GM19463 (cell line): ENCODE data around the gene IFI6.
"Not testable (repeated sequence)": the region's sequence is repeated elsewhere in the genome, so short reads cannot be mapped to it uniquely, and the experiment has no call there.

Experiments
- ATAC-seq: cut with Tn5 transposase; IDR thresholded peaks from one replicate; pipeline ENCODE4 v1.9.1; 2021; ENCODE audit warnings: mild to moderate bottlenecking, moderate library complexity; ENCODE audit not compliant: unreplicated experiment

IFI6 gene, protein sequence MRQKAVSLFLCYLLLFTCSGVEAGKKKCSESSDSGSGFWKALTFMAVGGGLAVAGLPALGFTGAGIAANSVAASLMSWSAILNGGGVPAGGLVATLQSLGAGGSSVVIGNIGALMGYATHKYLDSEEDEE

DNA sequence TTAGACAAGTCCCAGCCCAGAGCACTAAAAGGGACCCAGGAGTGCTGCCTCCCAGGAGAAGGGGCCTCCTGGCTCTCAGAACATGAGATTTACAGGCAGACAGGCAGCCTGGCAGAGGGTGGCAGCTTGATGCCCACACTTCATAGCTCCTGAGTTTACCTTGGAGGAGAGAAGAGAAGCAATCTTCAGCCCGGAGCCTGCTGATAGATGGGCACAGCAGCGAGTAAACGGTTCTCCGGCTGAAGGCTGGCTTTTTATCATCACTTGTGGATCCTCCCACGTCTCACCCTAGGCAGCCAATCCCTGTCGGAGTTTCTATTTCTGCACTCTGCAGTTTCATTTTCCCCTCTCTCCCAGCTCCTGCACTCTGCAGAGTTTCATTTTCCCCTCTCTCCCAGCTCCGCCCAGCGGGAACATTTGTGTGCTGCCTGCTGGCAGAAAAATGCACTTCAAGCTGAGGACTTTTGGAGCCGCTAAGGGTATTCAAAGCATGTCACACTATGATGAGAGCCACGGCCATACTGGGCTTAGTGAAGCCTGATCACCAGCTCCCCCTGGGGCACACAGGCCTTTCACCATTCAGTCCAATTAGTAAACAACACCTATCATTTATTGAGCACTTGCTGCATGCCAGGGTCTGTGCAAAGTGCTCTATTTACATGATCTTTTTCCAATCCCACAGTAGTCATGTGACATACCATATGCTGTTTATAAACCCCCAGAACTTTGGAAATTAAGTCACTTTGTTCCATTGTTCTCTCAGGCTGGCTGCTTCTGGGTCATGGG lies at the start of gene IFI6:
Gene IFI6, minus strand, starts transcription at position 229 of the 786 bp plus-strand sequence. CDS start 2,878 bp downstream, outside the sequence.
- peak; percentile 88 for ATAC-seq

DNA sequence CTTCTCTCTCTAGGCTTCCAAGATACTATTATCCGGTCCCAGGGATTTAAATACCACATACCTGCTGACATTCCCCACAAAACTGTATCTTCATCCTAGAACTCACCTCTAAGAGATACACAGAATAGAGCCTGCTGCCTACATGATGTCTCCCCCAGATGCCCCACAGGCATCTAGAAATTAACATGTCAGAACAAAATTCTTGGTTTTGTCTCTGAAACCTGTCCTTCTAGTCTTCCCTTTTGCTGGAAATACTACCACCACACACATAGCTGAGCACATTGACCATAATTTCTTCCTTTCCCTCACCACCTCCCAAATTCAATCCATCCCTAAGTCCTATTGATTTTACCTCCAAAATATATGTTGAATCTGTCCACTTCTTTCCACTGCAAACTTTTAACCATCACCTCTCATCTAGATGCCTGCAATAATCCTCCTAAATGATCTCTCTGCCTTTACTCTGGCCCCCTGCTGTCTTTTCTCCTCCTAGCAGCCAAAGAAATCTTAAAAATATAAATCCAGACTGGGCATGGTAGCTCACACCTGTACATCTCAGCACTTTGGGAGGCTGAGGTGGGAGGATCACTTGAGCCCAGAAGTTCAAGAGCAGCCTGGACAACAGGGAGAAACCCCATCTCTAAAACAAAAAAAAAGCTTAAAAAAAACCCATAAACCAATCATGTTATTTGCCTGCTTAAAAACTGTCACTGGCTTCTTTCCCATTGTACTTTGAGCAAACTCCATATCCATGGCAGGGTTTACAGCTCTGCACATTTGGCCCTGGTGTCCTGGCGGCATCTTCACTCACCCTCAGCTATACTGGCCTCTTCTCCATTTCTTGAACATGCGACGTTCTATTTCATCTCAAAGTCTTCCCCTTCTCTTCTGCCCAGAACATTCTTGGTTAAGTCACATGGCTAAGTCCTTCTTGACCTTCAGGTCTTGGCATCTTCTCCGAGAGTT lies 47.6 kb upstream of the IFI6 start:
- ATAC-seq = no peak

DNA sequence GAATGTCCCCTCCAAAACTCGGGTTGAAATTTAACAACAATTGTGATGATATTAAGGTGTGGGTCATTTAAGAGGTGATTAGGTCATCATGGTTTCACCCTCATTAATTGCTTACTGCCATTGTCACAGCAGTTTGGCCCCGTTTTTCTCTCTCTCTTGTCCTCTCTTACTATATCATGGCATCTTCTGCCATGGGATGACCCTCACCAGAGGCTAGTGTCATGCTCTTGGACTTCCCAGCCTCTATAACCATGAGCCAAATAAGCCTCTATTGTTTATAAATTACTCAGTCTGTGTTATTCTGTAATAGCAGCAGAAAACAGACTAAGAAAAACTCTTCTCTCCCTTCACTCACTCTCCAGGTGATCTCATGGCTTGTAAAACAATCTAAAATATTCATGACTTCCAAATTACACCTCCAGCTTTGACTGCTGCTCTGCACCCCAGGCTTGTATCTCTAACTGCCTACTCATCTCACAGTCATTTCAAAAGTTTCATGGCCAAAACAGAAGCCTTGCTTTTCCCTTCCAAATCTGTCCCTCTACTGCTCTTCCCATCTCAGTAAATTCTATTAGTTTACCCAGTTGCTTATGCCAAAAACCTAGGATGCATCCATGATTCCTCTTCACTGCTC lies 44.4 kb upstream of the IFI6 start:
- ATAC-seq = no peak

DNA sequence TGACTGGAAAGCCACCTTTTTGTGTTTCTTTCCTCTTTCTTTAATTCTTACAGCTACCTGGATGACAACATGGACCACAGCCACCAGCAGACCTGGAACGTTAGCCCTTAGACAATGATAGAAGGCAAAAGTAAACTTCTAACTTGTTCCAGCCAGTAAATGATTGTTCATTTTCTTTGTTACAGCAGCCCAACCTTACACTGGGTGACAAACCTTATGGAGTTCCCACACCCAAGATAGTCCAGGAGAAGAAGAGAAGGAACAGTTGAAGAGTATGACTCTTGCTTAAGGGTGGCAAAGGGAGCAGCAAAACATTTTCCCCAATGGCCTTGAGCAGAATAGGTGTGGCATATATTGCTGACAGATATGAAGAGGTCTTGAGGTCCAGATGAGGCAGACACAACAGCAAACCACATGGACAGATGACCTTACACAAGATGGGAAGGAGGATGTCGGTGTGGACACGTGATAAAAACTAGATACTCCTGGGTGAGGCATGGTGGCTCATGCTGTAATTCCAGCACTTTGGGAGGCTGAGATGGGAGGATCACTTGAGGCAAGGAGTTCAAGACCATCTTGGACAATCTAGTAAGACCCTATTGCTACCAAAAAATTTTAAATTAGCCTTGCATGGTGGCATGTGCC lies 42.0 kb upstream of the IFI6 start:
- no peak for ATAC-seq

DNA sequence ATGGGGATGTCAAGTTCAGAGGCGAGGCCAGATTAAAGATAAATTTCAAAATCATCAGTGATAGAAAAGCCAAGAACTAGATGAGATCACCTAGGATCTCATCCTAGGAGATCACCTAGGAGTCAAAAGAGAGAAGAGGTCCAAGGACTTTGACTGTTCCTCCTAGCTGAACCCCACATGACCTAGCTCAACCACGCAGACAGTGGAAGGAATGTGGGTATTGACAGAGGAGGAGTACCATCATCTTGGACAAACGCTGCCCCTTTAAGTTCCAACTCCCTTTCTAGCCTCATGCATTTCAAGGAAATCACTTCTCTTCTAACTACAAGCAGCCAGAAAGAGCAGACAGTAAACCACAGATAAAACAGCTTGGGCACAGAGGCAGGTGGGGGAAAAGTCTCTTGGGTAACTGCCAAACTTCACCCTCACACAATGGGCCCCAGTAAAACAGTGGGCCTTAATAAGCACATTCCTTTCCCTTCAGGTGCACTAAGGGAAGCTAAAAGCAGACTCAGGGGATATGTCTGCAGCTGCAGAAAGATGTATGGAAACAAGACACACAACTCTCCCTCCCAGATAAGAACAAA lies 41.2 kb upstream of the IFI6 start:
- no peak for ATAC-seq

DNA sequence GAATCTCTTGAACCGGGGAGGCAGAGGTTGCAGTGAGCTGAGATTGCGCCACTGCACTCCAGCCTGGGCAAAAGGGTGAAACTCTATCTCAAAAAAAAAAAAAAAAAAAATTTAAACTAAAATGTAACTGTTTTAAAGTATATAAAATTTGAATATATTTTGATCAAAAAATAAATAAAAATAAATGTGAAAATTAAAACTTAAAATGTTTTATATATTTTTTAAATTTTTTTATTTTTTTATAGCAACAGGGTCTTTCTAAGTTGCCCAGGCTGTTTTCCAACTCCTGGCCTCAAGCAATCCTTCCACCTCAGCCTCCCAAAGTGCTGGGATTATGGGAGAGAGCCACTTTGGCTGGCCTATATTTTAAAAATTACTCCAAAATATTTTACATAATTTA lies 38.6 kb upstream of the IFI6 start:
- no peak for ATAC-seq

DNA sequence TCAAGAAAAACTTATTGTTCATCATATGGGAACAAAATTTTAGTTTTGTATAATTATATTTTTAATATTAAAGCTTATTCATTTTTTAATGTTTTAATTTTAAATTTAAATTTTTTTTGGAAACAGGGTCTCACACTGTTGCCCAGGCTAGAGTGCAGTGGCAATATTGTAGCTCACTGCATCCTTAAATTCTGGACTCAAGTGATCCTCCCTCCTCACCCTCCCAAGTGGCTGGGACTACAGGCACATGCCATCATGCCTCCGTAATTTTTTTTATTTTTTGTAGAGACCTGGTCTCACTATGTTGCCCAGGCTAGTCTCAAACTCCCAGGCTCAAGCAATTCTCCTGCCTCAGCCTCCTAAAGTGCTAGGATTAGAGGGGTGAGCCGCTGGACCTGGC lies 33.6 kb upstream of the IFI6 start:
- ATAC-seq = no peak

DNA sequence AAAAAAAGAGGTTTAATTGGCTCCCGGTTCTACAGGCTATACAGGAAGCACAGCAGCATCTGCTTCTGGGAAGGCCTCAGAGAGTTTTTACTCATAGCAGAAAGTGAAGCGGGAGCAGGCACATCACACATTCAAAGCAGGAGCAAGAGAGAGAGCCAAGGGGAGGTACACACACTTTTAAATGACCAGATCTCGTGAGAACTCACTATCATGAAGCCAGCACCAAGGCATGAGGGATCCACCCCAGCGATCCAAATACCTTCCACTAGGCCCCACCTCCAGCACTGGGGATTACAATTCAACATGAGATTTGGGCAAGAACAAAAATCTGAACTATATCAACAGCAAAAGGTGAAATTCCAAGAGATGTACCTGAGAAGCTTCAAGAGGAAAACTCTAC lies 33.0 kb upstream of the IFI6 start:
- ATAC-seq = no peak

DNA sequence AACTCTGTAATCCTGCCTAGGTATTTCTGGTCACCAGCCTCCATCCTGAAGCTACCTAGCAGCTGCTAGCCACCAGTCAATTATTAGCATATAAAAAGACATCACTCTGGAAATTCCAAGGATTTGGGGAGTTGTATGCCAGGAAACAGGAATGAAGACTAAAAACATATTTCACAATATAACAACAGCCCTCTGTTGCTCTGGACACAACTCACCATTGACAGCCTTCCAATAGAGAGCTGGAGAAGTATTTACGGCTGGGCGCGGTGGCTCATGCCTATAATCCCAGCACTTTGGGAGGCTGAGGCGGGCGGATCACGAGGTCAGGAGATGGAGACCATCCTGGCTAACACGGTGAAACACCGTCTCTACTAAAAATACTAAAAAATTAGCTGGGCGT lies 24.8 kb upstream of the IFI6 start:
- not testable (repeated sequence) for ATAC-seq

DNA sequence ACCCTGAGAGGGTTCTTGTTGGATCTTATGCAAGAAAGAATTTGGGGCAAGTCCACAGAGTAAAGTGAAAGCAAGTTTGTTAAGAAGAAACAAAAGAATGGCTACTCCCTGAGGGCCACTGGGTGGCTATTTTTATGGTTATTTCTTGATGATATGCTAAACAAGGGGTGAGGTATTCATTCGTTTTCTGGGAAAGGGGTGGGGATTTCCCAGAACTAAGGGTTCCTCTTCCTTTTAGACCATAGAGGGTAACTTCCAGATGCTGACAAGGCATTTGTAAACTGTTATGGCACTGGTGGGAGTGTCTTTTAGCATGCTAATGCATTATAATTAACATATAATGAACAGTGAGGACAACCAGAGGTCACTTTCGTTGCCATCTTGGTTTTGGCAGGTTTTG lies 18.2 kb upstream of the IFI6 start:
- ATAC-seq = no peak

DNA sequence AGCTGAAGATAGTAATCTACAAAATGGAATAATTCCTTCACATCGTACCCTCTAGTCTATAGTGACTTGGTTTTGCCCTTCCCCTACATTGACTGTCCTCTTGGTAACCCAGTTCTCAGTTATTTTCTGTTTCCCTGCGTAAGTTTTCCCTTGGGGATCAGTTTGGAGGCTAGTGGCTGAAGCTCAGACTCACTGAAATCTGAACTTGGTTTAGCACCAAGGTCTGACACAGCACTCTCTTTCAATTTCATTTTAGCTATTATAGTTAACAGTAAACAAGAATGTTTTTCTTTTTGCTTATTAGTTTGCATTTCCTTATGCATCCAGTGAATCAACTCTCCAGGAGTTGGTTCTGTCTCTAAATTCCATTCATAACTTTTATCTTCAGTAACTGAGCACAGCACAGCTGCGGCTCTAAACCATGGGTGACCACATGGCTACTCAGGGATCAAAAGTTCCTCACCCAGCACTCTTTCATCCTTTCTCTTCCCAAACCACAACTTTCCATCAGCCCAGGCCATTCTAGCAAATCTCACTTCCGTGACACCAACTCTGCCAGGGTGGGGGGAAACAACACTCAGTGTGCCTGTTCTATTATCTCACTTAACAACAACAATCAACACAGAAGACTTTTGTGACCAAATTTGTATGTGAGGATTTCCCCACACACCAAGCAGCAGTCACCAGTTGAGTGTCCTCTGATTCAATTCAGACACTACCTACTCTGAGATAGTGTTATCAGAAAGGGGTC lies 17.6 kb upstream of the IFI6 start:
- ATAC-seq = no peak

DNA sequence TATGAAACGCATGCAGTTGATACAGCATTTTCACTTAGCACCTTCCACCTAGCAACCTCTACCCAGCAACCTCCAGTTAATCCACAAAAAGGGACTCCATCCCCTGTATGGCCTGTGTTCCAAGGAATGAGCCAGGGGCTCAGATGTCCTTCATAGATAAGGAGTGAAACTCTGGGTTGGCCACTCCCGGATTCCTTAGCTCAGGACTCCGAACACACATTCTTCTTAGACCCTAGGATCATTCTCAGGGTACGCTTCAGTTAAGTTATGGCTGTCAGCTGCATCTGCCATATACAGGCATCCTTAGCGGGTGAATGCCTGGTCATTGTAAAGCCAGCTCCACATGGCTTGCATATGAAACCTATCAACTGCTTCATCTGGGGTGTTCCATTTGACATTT lies 15.9 kb upstream of the IFI6 start:
- no peak for ATAC-seq

DNA sequence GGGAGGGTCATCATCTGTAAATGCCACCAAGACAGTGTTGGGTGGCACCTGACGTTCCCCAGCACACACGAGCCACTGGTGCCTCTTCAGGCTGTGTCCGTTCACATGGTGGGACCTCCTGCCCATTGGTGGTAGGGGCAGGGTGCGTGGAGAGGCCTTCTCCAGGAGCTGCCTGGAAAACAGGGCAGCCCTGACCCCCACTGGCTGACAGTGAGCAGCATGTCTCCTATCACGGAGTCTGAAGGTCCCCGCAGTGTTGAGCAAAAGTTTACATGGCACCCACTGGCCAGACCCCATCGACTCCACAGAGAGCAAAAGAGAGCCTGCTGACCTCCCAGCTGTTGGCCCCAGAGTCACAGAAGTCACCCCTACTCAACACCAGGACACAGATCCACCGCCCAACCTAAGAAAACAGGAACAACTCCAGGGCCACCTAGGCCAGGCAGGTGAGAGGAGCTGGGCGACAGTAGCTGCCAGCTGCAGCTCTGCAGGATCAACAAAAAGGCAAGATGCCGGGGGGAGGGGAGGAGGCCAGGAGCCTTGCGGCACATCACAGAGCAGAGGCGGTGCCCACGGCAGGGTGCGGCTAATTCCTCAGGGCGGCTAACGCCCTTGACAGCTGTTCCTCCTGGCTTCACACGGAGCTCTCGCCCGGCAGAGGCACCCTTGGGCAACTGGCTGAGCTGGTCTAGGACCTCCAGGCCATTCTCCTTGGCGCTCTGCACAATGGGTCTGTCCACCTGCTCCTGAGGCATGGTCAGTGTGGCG lies 14.4 kb upstream of the IFI6 start:
- no peak for ATAC-seq

DNA sequence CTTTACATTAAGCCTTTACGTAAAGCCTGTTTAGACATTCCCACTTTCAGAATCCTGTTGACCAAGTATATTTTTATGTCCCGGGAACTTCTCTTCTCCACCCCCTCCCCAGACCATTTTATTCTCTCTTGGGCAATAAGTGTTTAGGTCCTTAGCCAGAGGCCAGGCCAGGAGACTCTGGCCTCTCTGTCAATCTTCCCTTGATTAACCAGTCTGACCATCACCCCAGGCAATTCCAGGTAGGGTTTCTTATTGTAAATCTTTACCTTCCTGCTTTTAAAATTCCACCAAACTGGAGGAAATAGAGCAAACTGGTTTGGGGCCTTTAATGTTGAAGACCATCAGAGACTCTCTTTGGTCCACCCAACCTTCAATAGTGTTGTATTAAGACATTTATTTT lies 12.2 kb upstream of the IFI6 start:
- ATAC-seq = no peak

DNA sequence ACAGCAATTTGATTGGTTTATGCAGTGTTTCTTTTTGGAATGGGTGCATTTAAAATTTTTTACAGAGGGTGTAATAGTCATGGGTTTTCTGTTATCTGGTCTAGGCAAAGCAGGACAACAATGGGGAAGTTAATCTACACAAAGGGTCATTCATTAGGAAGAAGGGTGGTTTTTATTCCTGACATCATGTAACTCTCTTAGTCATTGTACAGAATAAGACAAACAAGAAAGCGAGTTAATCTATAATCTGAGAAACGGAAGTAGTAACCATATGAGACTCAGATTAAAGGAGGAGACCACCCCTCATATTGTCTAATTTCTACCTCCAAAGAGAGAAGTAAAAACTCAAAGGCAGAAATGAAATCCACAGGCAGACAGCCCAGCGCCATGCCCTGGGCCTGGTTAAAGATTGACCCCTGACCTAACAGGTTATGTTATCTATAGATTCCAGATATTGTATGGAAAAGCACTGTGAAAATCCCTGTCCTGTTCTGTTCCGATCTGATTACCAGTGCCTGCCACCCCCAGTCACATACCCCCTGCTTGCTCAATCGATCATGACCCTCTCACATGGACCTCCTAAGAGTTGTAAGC lies 10.5 kb upstream of the IFI6 start:
- no peak for ATAC-seq

DNA sequence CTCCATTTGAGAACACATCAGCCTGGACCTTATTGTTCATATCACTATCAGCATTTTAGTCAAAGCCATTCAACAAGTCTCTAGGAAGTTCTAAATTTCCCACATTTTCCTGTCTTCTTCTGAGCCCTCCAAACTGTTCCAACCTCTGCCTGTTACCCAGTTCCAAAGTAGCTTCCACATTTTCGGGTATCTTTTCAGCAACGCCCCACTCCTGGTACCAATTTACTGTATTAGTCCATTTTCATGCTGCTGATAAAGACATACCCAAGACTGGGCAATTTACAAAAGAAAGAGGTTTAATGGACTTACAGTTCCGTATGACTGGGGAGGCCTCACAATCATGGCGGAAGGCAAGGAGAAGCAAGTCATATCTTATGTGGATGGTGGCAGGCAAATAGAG lies 9.6 kb upstream of the IFI6 start:
- ATAC-seq = not testable (repeated sequence)

DNA sequence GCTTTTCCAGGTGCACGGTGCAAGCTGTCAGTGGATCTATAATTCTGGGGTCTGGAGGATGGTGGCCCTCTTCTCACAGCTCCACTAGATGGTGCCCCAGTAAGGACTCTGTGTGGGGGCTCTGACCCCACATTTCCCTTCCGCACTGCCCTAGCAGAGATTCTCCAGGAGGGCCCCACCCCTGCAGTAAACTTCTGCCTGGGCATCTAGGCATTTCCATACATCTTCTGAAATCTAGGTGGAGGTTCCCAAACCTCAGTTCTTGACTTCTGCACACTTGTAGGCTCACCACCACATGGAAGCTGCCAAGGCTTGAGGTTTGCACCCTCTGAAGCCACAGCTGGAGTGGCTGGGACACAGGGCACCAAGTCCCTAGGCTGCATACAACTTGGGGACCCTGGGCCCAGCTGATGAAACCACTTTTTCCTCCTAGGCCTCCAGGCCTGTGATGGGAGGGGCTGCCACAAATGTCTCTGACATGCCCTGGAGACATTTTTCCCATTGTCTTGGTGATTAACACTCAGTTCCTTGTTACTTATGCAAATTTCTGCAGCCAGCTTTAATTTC lies 8.3 kb upstream of the IFI6 start:
- ATAC-seq = not testable (repeated sequence)

DNA sequence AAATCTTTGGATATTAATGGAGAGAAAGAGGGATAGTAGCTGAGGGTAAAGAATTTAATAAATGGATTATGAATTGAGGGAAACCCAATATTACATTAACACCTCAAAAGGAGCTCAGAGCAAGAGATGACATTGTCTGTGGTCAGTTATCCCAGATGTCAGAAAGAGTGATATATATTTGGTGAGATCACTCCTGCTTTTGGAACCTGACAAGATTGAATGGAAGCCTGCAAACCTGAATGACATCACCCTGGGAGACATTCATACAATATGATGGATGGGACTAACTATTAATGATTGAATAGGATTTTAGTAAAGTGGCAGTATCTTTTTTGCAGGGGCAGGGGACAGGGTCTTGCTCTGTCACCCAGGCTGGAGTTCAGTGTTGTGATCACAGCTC lies 6.8 kb upstream of the IFI6 start:
- no peak for ATAC-seq
